K562 (cell line): Measurements from ENCODE around the gene SLC35D3. TPM values are rescaled to one million over a fixed set of nuclear protein-coding genes. Genes with fewer than 3 reads are reported as not detected.
A peak's percentile ranks its signal among the peaks of the same experiment; 100 is the strongest.

Experiments
- ATAC-seq: fragments of 200-7000 bp; cut with Tn5 transposase; 3 replicates; pipeline ENCODE4 v1.9.1; 2020; ENCODE audit warnings: moderate library complexity
- Bru-seq: library from RNA; stranded (reverse); fragments of 400-500 nt; gene quantifications from one replicate; lab custom pipeline; 2021; lab: Mats Ljungman, UMichigan
- BruChase-seq, 2 experiments: library from RNA; stranded (reverse); fragments of 400-500 nt; gene quantifications; one replicate each; lab custom pipeline; 2021; lab: Mats Ljungman, UMichigan
- BruUV-seq: library from RNA; stranded (reverse); fragments of 400-500 nt; replicated peaks from 2 replicates; lab custom pipeline; 2021; lab: Mats Ljungman, UMichigan
- CTCF ChIA-PET: fragments of 300-600 bp; formaldehyde crosslinking; extraction: SDS; loops from one replicate; lab custom pipeline; 2021; ENCODE audit warnings: low intra/inter-chr PET ratio; lab: Yijun Ruan, JAX
- POLR2A ChIA-PET: fragments of 300-600, 350-650 bp; sonication (Branson Sonifier 250); formaldehyde crosslinking; extraction: SDS; loops from one replicate; lab custom pipeline; 2021; ENCODE audit warnings: antibody characterized with exemption, inconsistent platforms; lab: Yijun Ruan, JAX
- DNase-seq, 4 experiments: peaks; one replicate each; pipeline versions ENCODE4 v3.0.0 to v3.0.0-alpha.2; 2011 to 2018; ENCODE audit warnings: low spot score in 3 of 4, mixed read lengths in 3 of 4; ENCODE audit errors: extremely low read depth in 1 of 4
- FAIRE-seq: peaks from 2 replicates; lab custom pipeline; 2011; peaks lifted over from hg19 to GRCh38; lab: Jason Lieb, UNC
- H2AFZ ChIP-seq: 2 replicates; pipeline ENCODE4 v1.6.0; 2011; ENCODE audit warnings: low read depth, low read length, control low read depth, inconsistent platforms
- H3K27ac ChIP-seq: fragments of 200-600 bp; 3 replicates; pipeline ENCODE4 v1.8.0; 2011; ENCODE audit warnings: low read depth, mild to moderate bottlenecking, control low read depth, inconsistent platforms, low read length, moderate library complexity, mixed read lengths; ENCODE audit errors: extremely low read depth
- H3K27me3 ChIP-seq, 2 experiments: fragments of 300-600 bp in 1 of 2; 2 replicates in 1 of 2; 3 replicates in 1 of 2; pipeline versions ENCODE4 v1.6.0 to v1.8.0; 2011; ENCODE audit warnings: inconsistent platforms in 2 of 2, low read length in 2 of 2, mild to moderate bottlenecking in 1 of 2, mixed read lengths in 1 of 2, moderate library complexity in 1 of 2; ENCODE audit not compliant: control insufficient read depth in 2 of 2, insufficient read depth in 2 of 2
- H3K36me3 ChIP-seq: fragments of 300-600 bp; 3 replicates; pipeline ENCODE4 v1.8.0; 2011; ENCODE audit warnings: mild to moderate bottlenecking, low read length, inconsistent platforms; ENCODE audit not compliant: control insufficient read depth, insufficient read depth
- H3K4me1 ChIP-seq, 2 experiments: fragments of 200-600 bp in 1 of 2; replicated peaks in 1 of 2; 2 replicates in 1 of 2; 3 replicates in 1 of 2; pipeline versions ENCODE4 v1.5.1 to v1.8.0; 2011; ENCODE audit warnings: inconsistent platforms in 2 of 2, low read length in 2 of 2, mild to moderate bottlenecking in 1 of 2, mixed read lengths in 1 of 2, moderate library complexity in 1 of 2; ENCODE audit not compliant: control insufficient read depth in 2 of 2, insufficient read depth in 2 of 2
- H3K4me2 ChIP-seq: 2 replicates; pipeline ENCODE4 v1.6.1; 2011; ENCODE audit warnings: low read length, control low read depth, inconsistent platforms, mixed read lengths; ENCODE audit not compliant: insufficient read depth
- H3K4me3 ChIP-seq: fragments of 200-600 bp; sonication (generic), shearing (Covaris generic); 2 replicates; pipeline ENCODE4 v1.5.1; 2016; ENCODE audit warnings: control low read depth, inconsistent platforms
- H3K79me2 ChIP-seq: fragments of 200-600 bp; 3 replicates; pipeline ENCODE4 v1.8.0; 2011; ENCODE audit warnings: low read length, inconsistent platforms; ENCODE audit not compliant: control insufficient read depth, insufficient read depth
- H3K9ac ChIP-seq, 2 experiments: 2 replicates each; pipeline versions ENCODE4 v1.6.0 to v1.6.1; 2011; ENCODE audit warnings: low read depth in 2 of 2, low read length in 2 of 2, control low read depth in 1 of 2, inconsistent platforms in 1 of 2, mild to moderate bottlenecking in 1 of 2, mixed read lengths in 1 of 2; ENCODE audit not compliant: insufficient read depth in 1 of 2
- H3K9me1 ChIP-seq: one replicate; pipeline ENCODE4 v1.6.0; 2011; ENCODE audit warnings: inconsistent platforms, mild to moderate bottlenecking, low read length, moderate library complexity; ENCODE audit not compliant: control insufficient read depth, insufficient read depth
- H3K9me3 ChIP-seq: replicated peaks from 2 replicates; pipeline ENCODE4 v1.5.1; 2011; ENCODE audit warnings: low read depth, low read length, inconsistent platforms; ENCODE audit not compliant: control insufficient read depth, insufficient read depth
- H4K20me1 ChIP-seq: replicated peaks from 2 replicates; pipeline ENCODE4 v1.6.1; 2011; ENCODE audit warnings: low read length, inconsistent platforms, mixed read lengths; ENCODE audit not compliant: control insufficient read depth, insufficient read depth
- CBX3 ChIP-seq, 2 experiments: IDR thresholded peaks; 1 replicate in 1 of 2; 2 replicates in 1 of 2; pipeline ENCODE4 v1.6.1; 2012; ENCODE audit warnings: inconsistent platforms in 2 of 2, low read length in 2 of 2, borderline replicate concordance in 1 of 2, control low read depth in 1 of 2
- PCBP1 ChIP-seq: fragments of 200-400 bp; formaldehyde crosslinking; IDR thresholded peaks from 2 replicates; pipeline ENCODE4 v1.6.1; 2018; ENCODE audit warnings: mild to moderate bottlenecking, low read depth, low read length; ENCODE audit not compliant: poor library complexity, severe bottlenecking
- PTTG1 ChIP-seq: fragments of 450-650 bp; IDR thresholded peaks from 2 replicates; pipeline ENCODE4 v1.6.1; 2016; ENCODE audit warnings: low read depth, mild to moderate bottlenecking, missing genetic modification characterization, missing compliant biosample characterization
- ZBTB33 ChIP-seq: sonication (generic); formaldehyde crosslinking; IDR thresholded peaks from 2 replicates; pipeline ENCODE4 v1.8.1; 2023; ENCODE audit warnings: mild to moderate bottlenecking, missing genetic modification reagents
- ZBTB7A ChIP-seq: IDR thresholded peaks from 2 replicates; pipeline ENCODE4 v1.6.1; 2011; ENCODE audit warnings: low read depth, mild to moderate bottlenecking, low read length, moderate library complexity, borderline replicate concordance; ENCODE audit not compliant: control insufficient read depth
- WGBS: fragments of 100-300 bp; shearing (Covaris generic); methylation state at CpG from one replicate; pipeline ENCODE4 v1.1.6; 2016; ENCODE audit warnings: low coverage, mixed read lengths; ENCODE audit not compliant: insufficient coverage; ENCODE audit errors: missing lambda C conversion rate; 5-methylcytosine and 5-hydroxymethylcytosine counted together
- in situ Hi-C: fragments of 300-500 bp; cut with MboI; formaldehyde crosslinking; loops from 4 replicates; pipeline ENCODE4 v1.15.0; 2018; ENCODE audit warnings: inconsistent platforms, mixed read lengths
- intact Hi-C: fragments of 100-400 bp; cut with micrococcal nuclease; formaldehyde crosslinking; loops from 2 replicates; pipeline ENCODE4 v1.14.2; 2022
- long read RNA-seq, 3 experiments: library from polyadenylated mRNA in 2 of 3; library from RNA in 1 of 3; unstranded in 2 of 3; stranded (forward) in 1 of 3; transcript quantifications; one replicate each; pipeline ENCODE4 v2.0.0, GENCODE V29; 2019 to 2022
- polyA minus RNA-seq, 3 experiments: library from RNA; depleted of rRNA, polyadenylated mRNA; stranded (reverse); fragments of >200 nt; gene quantifications; 2 replicates each; pipeline ENCODE4 v1.2.3, GENCODE V29; 2011
- polyA plus RNA-seq, 8 experiments: library from polyadenylated mRNA; depleted of rRNA in 4 of 8; stranded (reverse) in 5 of 8; unstranded in 3 of 8; fragments of >200 nt; fragmentation: Nextera tagmentation in 2 of 8; fragmentation: Illumina TruSeq in 1 of 8; extraction: Ambion mirVana in 2 of 8; extraction: Trizol in 1 of 8; gene quantifications; 2 replicates each; pipeline versions ENCODE4 v1.2.1 to v1.2.3, GENCODE V29; 2011 to 2014; ENCODE audit warnings: inconsistent platforms in 1 of 8, missing spikeins in 1 of 8
- total RNA-seq, 7 experiments: library from RNA; depleted of rRNA in 6 of 7; stranded (reverse); fragments of >200 nt in 6 of 7; fragmentation: Illumina TruSeq in 2 of 7; extraction: Trizol in 2 of 7; gene quantifications; 2 replicates each; pipeline versions ENCODE4 v1.2.1 to v1.2.3, GENCODE V29; 2011 to 2021; ENCODE audit warnings: low replicate concordance in 1 of 7
- TF ChIP-seq, protein P1 (sequence below), 2 experiments: IDR thresholded peaks; 2 replicates each; pipeline ENCODE4 v1.6.1; 2011; ENCODE audit warnings: borderline replicate concordance in 1 of 2, control low read depth in 1 of 2, low read depth in 1 of 2, low read length in 1 of 2, mild to moderate bottlenecking in 1 of 2, mixed read lengths in 1 of 2, moderate library complexity in 1 of 2; ENCODE audit not compliant: insufficient read depth in 1 of 2, insufficient read length in 1 of 2, poor library complexity in 1 of 2, severe bottlenecking in 1 of 2; ENCODE audit errors: extremely low read depth in 1 of 2

The SLC35D3 gene, protein sequence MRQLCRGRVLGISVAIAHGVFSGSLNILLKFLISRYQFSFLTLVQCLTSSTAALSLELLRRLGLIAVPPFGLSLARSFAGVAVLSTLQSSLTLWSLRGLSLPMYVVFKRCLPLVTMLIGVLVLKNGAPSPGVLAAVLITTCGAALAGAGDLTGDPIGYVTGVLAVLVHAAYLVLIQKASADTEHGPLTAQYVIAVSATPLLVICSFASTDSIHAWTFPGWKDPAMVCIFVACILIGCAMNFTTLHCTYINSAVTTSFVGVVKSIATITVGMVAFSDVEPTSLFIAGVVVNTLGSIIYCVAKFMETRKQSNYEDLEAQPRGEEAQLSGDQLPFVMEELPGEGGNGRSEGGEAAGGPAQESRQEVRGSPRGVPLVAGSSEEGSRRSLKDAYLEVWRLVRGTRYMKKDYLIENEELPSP
- total RNA-seq (2011; cell fraction: chromatin; rRNA removed; ENCODE audit: low replicate concordance): not detected in 2 replicates
- not detected in 2 replicates for total RNA-seq (2011; cell fraction: nucleolus; rRNA removed)
- not detected in 2 replicates for total RNA-seq (2011; cell fraction: nucleoplasm; rRNA removed)
- not detected in 2 replicates for total RNA-seq (2014; rRNA removed)
- not detected in 2 replicates for total RNA-seq (2014; rRNA removed; fragmentation: Illumina TruSeq; extraction: Trizol)
- total RNA-seq (2015; rRNA removed; fragmentation: Illumina TruSeq; extraction: Trizol): not detected in 2 replicates
- total RNA-seq (2021): not detected in 2 replicates
- not detected in 2 replicates for polyA plus RNA-seq (2011; rRNA removed)
- polyA plus RNA-seq (2011; cell fraction: cytosol; rRNA removed): not detected in 2 replicates
- not detected in 2 replicates for polyA plus RNA-seq (2011; cell fraction: nucleus; rRNA removed)
- 0.06 TPM in 1 of 2 replicates, not detected in the other for polyA plus RNA-seq (2012)
- polyA plus RNA-seq (2014; fragmentation: Illumina TruSeq; extraction: Trizol): not detected in 2 replicates
- not detected for polyA plus RNA-seq (2014; fragmentation: Nextera tagmentation; extraction: Ambion mirVana)
- not detected in 2 replicates for polyA plus RNA-seq (2014; rRNA removed)
- not detected in 2 replicates for polyA minus RNA-seq (2011; rRNA and poly(A)+ RNA removed)
- polyA minus RNA-seq (2011; cell fraction: cytosol; rRNA and poly(A)+ RNA removed): not detected in 2 replicates
- not detected in 2 replicates for polyA minus RNA-seq (2011; cell fraction: nucleus; rRNA and poly(A)+ RNA removed)
- percentile 15 among the genes with signal in this experiment for Bru-seq, nascent RNA
- percentile 32 among the genes with signal in this experiment for BruChase-seq, experiment 1, labeled RNA remaining after a 2-hour chase
- percentile 43 among the genes with signal in this experiment for BruChase-seq, experiment 2, labeled RNA remaining after a 6-hour chase
- long read RNA-seq, experiment 1: 0 reads
- long read RNA-seq, experiment 2: 0 reads
- long read RNA-seq, experiment 3: 0 reads

GRCh38 chr6:136921936-136922684 lies at the start of gene SLC35D3:
Gene SLC35D3, plus strand, starts transcription at chr6:136922301. Its CDS starts 128 bp downstream, at chr6:136922429.
- peak within 1 kb of the TSS; percentile 23 for H3K4me2 ChIP-seq
- BruUV-seq: no TSS peak
- H3K79me2 ChIP-seq: no peaks in the 10 kb centered on the region
- peaks cover 7 to 45% of the 10 kb centered on the region in 2 experiments; a peak in 3 of 5 replicates for H3K27me3 ChIP-seq
- H3K9ac ChIP-seq: no peak within 1 kb of the TSS; a peak in 2 of 4 replicates
- H3K27ac ChIP-seq: no peak within 1 kb of the TSS
- peak within 1 kb of the TSS; percentile 23; the same call in 1 of the 2 replicates for H3K4me3 ChIP-seq
- H3K9me1 ChIP-seq: no peaks in the 10 kb centered on the region
- in situ Hi-C loops (no loop called here), intact Hi-C loops (loop anchor here (10.0 kb wide), 2 partner anchors 337 to 367 kb away; partner anchors contain the start of gene MAP7)
- peaks cover 0 to 31% of the 10 kb centered on the region in 2 experiments; a peak in 2 of 5 replicates for H3K4me1 ChIP-seq
- no peaks in the 10 kb centered on the region for H4K20me1 ChIP-seq
- ChIA-PET POLR2A (interaction anchor here (0.6 kb wide), 1 partner anchor 98 kb away, joined by 3 read pairs; no protein-coding TSS in a partner anchor), CTCF (no interaction called here)
- H3K9me3 ChIP-seq: no peaks in the 10 kb centered on the region
- ATAC-seq (no peak; the same call in 2 of the 3 replicates), DNase-seq (no peak), FAIRE-seq (no peak)
- TF ChIP-seq PTTG1 (no peak), CBX3 (IDR thresholded peaks at IDR 0.05; ENCODE audit: borderline replicate concordance in 1 of 2, low read length in 2 of 2) (no peak), ZBTB33 (CRISPR knock-in tag) (peak; percentile 91), ZBTB7A (peak; percentile 24; the same call in 1 of the 2 replicates), PCBP1 (peak; percentile 30)
- TF ChIP-seq, protein P1, sequence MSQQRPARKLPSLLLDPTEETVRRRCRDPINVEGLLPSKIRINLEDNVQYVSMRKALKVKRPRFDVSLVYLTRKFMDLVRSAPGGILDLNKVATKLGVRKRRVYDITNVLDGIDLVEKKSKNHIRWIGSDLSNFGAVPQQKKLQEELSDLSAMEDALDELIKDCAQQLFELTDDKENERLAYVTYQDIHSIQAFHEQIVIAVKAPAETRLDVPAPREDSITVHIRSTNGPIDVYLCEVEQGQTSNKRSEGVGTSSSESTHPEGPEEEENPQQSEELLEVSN (IDR thresholded peaks at IDR 0.05; ENCODE audit: borderline replicate concordance in 1 of 2, extremely low read depth in 1 of 2, insufficient read depth in 1 of 2, insufficient read length in 1 of 2, low read depth in 1 of 2, low read length in 1 of 2, poor library complexity in 1 of 2, severe bottlenecking in 1 of 2): peak in 1 of 2 experiments; percentile 30
- 44% methylated on average over 49 of the region's 86 CpGs for WGBS
- H2AFZ ChIP-seq: no peak within 1 kb of the TSS
- H3K36me3 ChIP-seq: no peaks in the 10 kb centered on the region
